Measurements from ENCODE around the gene AHCTF1. TPM values are rescaled to one million over a fixed set of nuclear protein-coding genes. Genes with fewer than 3 reads are reported as not detected.
"Not testable (repeated sequence)": the region's sequence is repeated elsewhere in the genome, so short reads cannot be mapped to it uniquely, and the experiment has no call there.

AHCTF1 gene
- total and polyA plus RNA-seq, 8 donors: 5.9 to 49.0 (median 24.5) TPM

DNA sequence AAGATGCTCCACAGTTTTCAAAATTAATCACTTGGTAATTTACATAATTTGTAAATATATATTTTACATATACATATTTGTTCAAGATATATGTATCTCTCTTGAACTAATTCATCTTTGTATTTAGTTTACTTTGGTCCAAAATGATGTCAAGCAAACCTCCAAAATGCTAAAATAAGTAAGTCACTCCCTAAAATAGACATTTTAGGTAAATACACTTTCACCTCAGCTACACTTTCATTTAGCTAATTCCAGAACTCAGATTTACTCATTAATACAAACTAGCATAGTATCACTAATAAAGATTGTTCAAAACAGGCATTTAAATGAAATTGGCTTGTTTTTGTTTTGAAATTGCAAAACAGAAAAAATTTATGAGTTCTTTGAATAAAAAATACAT, 40.6 kb downstream of the AHCTF1 start:
- DNase-seq: no peak
- Histone ChIP-seq H3K27ac (no peak overlapping the region), H3K9me3 (no peaks in the 10 kb centered on the region), H3K36me3 (peaks cover 33 to 96% (median 95%) of the 10 kb centered on the region in 4 donors), H3K4me3 (no peak overlapping the region), H3K4me1 (no peaks in the 10 kb centered on the region), H3K27me3 (no peaks in the 10 kb centered on the region)
- intact Hi-C loops (cut with DNase I; ENCODE audit: low total_unique reads): no loop called here
- TF ChIP-seq POLR2AphosphoS5 (IDR thresholded peaks at IDR 0.05) (no peak), EP300 (IDR thresholded peaks at IDR 0.05) (no peak), POLR2A (IDR thresholded peaks at IDR 0.05) (no peak)
- TF ChIP-seq, protein P1, sequence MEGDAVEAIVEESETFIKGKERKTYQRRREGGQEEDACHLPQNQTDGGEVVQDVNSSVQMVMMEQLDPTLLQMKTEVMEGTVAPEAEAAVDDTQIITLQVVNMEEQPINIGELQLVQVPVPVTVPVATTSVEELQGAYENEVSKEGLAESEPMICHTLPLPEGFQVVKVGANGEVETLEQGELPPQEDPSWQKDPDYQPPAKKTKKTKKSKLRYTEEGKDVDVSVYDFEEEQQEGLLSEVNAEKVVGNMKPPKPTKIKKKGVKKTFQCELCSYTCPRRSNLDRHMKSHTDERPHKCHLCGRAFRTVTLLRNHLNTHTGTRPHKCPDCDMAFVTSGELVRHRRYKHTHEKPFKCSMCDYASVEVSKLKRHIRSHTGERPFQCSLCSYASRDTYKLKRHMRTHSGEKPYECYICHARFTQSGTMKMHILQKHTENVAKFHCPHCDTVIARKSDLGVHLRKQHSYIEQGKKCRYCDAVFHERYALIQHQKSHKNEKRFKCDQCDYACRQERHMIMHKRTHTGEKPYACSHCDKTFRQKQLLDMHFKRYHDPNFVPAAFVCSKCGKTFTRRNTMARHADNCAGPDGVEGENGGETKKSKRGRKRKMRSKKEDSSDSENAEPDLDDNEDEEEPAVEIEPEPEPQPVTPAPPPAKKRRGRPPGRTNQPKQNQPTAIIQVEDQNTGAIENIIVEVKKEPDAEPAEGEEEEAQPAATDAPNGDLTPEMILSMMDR (IDR thresholded peaks at IDR 0.05): no peak

DNA sequence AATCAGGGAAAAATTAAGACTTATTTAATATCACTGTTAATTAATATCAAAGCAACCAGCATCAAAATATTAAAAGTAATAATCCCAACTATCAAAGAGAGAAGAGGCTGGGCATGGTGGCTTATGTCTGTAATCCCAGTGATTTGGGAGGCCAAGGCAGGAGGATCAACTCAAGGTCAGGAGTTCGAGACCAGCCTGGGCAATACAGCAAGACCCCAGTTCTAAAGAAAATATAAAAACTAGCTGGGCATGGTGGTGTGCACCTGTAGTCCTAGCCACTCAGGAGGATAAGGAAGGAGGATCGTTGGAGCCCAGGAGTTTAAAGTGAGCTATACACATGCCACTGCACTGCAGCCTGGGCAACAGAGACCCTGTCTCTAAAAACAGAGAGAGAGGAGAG, 43.2 kb downstream of the AHCTF1 start:
- no peak overlapping the region for H3K4me3 ChIP-seq
- H3K4me1 ChIP-seq: no peaks in the 10 kb centered on the region
- no peaks in the 10 kb centered on the region for H3K9me3 ChIP-seq
- TF ChIP-seq, protein P1 (IDR thresholded peaks at IDR 0.05): no peak
- TF ChIP-seq EP300 (IDR thresholded peaks at IDR 0.05) (no peak), POLR2AphosphoS5 (IDR thresholded peaks at IDR 0.05) (no peak), POLR2A (IDR thresholded peaks at IDR 0.05) (no peak)
- intact Hi-C loops (cut with DNase I; ENCODE audit: low total_unique reads): no loop called here
- H3K27me3 ChIP-seq: no peaks in the 10 kb centered on the region
- H3K27ac ChIP-seq: no peak overlapping the region
- 91 to 97% (median 93%) methylated on average over 2 of the region's 2 CpGs for WGBS, 5 donors
- DNase-seq: no peak
- H3K36me3 ChIP-seq: peaks cover 26 to 95% (median 94%) of the 10 kb centered on the region in 4 donors

DNA sequence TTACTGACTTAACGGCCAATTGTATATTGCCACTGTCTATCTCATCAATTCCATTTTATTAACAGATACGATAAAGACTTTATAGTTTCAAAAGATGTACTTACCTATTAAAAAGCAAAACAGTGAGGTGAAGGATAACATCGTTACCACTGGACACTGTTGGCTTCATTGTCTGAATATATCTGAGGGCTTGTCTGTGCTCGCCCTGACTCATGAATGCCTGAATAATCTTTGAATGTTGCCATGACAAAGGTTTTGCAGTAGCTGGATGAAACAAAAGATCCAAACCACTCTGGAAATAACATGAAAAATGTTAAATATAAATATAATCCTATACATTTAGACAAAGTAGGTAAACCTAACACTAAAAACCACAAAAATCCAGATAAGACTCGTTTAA, 46.4 kb downstream of the AHCTF1 start:
- DNase-seq; intact Hi-C loops (cut with DNase I; ENCODE audit: low total_unique reads); H3K27ac ChIP-seq; H3K9me3 ChIP-seq; H3K4me3 ChIP-seq; H3K4me1 ChIP-seq; H3K27me3 ChIP-seq: not testable (repeated sequence)
- H3K36me3 ChIP-seq: peaks cover 26 to 98% (median 86%) of the 10 kb centered on the region in 4 donors
- 82 to 87% (median 84%) methylated on average over 4 to 5 of the region's 5 CpGs for WGBS, 5 donors

DNA sequence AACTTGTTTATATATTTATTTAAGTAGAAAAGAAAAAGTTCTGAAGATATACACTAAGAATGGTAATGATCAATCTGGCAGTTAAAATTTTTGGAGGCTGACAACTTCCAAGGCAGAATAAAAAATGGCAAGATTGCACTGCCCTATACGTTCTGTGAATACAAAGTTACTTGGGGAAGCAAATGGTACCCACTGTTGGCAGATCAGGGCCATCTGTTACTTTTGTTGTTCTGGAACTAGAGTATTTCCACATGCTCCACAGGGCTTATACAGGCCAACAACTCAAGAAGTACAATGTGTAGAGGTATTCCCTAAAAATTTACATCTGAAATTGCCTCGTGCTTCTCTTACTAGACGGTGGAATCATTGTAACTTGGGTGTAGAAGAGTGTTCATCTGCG, 53.2 kb downstream of the AHCTF1 start:
- WGBS, 5 donors: 96 to 98% (median 97%) methylated on average over 4 of the region's 4 CpGs

GRCh38 chr1:246876431-246876830, 55.3 kb downstream of the AHCTF1 start:
- WGBS, 5 donors: 93 to 98% (median 96%) methylated on average over 3 of the region's 3 CpGs
- Histone ChIP-seq H3K4me3 (no peak overlapping the region), H3K36me3 (peaks cover 10 to 89% (median 85%) of the 10 kb centered on the region in 4 donors), H3K27ac (no peak overlapping the region), H3K4me1 (no peaks in the 10 kb centered on the region), H3K9me3 (no peaks in the 10 kb centered on the region), H3K27me3 (no peaks in the 10 kb centered on the region)
- DNase-seq: no peak
- TF ChIP-seq POLR2A (IDR thresholded peaks at IDR 0.05) (no peak), EP300 (IDR thresholded peaks at IDR 0.05) (no peak), POLR2AphosphoS5 (IDR thresholded peaks at IDR 0.05) (no peak)
- TF ChIP-seq, protein P1 (IDR thresholded peaks at IDR 0.05): no peak
- intact Hi-C loops (cut with DNase I; ENCODE audit: low total_unique reads): no loop called here

More for the DNA sequence above, 53.2 kb downstream of the AHCTF1 start:
- TF ChIP-seq POLR2AphosphoS5 (IDR thresholded peaks at IDR 0.05): no peak
- TF ChIP-seq EP300 (IDR thresholded peaks at IDR 0.05): no peak
- TF ChIP-seq, protein P1 (IDR thresholded peaks at IDR 0.05): no peak
- no peak for TF ChIP-seq POLR2A (IDR thresholded peaks at IDR 0.05)
- H3K9me3 ChIP-seq: no peaks in the 10 kb centered on the region
- no peak overlapping the region for H3K27ac ChIP-seq
- no peak overlapping the region for H3K4me3 ChIP-seq
- H3K4me1 ChIP-seq: no peaks in the 10 kb centered on the region
- DNase-seq: no peak
- peaks cover 8 to 89% (median 79%) of the 10 kb centered on the region in 4 donors for H3K36me3 ChIP-seq
- H3K27me3 ChIP-seq: no peaks in the 10 kb centered on the region
- intact Hi-C loops (cut with DNase I; ENCODE audit: low total_unique reads): no loop called here
